ENCODE measurements around the gene SCO1. TPM values are rescaled to one million over a fixed set of nuclear protein-coding genes. Genes with fewer than 3 reads are reported as not detected.
A peak's percentile ranks its signal among the peaks of the same experiment; 100 is the strongest.

SCO1 gene
- total RNA-seq, 4 donors from 2014 or later: 19.1 to 53.5 (median 34.6) TPM

DNA sequence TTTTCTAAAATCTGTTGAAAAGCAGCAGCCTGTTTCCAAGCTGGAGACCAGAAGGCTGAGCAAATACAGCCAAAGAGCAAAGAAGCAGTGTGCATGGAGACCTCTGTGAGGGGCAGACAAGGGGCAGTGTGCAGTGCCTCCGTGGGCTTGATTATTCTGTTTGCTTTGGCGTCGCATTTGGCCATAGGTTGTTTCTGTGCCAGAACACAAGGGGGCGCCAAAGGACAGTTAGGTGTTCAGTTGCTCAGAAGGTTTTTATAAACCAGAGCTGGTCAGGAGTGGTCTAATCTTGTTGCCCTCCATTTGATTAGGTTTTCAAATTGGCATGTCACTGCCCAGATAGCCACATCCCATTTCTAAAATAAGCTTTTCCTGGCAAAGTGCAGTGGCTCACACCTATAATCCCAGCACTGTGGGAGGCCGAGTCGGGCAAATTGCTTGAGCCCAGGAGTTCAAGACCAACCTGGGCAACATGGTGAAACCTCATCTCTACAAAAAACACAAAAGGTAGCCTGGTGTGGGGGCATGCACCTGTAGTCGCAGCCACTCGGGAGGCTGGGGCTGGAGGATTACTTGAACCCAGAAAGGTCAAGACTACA is 50.8 kb downstream of the SCO1 start:
- Histone ChIP-seq H3K27ac (no peak overlapping the region), H3K36me3 (no peaks in the 10 kb centered on the region), H3K27me3 (no peaks in the 10 kb centered on the region), H3K4me1 (no peaks in the 10 kb centered on the region), H3K4me3 (no peak overlapping the region), H3K9me3 (no peaks in the 10 kb centered on the region)
- in situ Hi-C loops (cut with MboI; ENCODE audit: low pct_ligation_motif_present in 1 of 4, low pct_unique_long_range_greater_than_20kb in 1 of 4, low sequenced_read_pairs in 3 of 4) (loop anchor here in 3 of 4 donors (5.0 to 25.0 kb wide), 3 partner anchors 191 to 491 kb away; partner anchors contain the start of gene PIRT (in 3 of the 3)), intact Hi-C loops (cut with DNase I; ENCODE audit: low total_unique reads) (loop anchor here (10.0 kb wide), 1 partner anchor 58 kb away; no protein-coding TSS in a partner anchor)
- 5 to 47% methylated on average over 3 to 8 of the region's 8 CpGs for WGBS, 2 donors (ENCODE audit: low coverage in 1 of 2)
- DNase-seq: peak; percentile 69
- TF ChIP-seq EP300 (IDR thresholded peaks at IDR 0.05; ENCODE audit: low read depth): no peak
- TF ChIP-seq, protein P1, sequence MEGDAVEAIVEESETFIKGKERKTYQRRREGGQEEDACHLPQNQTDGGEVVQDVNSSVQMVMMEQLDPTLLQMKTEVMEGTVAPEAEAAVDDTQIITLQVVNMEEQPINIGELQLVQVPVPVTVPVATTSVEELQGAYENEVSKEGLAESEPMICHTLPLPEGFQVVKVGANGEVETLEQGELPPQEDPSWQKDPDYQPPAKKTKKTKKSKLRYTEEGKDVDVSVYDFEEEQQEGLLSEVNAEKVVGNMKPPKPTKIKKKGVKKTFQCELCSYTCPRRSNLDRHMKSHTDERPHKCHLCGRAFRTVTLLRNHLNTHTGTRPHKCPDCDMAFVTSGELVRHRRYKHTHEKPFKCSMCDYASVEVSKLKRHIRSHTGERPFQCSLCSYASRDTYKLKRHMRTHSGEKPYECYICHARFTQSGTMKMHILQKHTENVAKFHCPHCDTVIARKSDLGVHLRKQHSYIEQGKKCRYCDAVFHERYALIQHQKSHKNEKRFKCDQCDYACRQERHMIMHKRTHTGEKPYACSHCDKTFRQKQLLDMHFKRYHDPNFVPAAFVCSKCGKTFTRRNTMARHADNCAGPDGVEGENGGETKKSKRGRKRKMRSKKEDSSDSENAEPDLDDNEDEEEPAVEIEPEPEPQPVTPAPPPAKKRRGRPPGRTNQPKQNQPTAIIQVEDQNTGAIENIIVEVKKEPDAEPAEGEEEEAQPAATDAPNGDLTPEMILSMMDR (IDR thresholded peaks at IDR 0.05): peak; percentile 73 to 87 (median 85)

GRCh38 chr17:10640475-10640874 is 56.9 kb downstream of the SCO1 start:
- 0 to 91% methylated on average over 1 to 3 of the region's 3 CpGs for WGBS, 2 donors (ENCODE audit: low coverage in 1 of 2)
- DNase-seq: no peak
- intact Hi-C loops (cut with DNase I; ENCODE audit: low total_unique reads): loop anchor here (10.0 kb wide), 1 partner anchor 64 kb away; no protein-coding TSS in a partner anchor
- Histone ChIP-seq H3K4me3 (no peak overlapping the region), H3K27ac (no peak overlapping the region), H3K36me3 (peaks cover 0 to 8% (median 0%) of the 10 kb centered on the region in 4 donors), H3K27me3 (no peaks in the 10 kb centered on the region), H3K4me1 (no peaks in the 10 kb centered on the region), H3K9me3 (no peaks in the 10 kb centered on the region)
- TF ChIP-seq POLR2AphosphoS5 (IDR thresholded peaks at IDR 0.05) (no peak), EP300 (IDR thresholded peaks at IDR 0.05; ENCODE audit: low read depth) (no peak), POLR2A (IDR thresholded peaks at IDR 0.05) (no peak)
- TF ChIP-seq, protein P1 (IDR thresholded peaks at IDR 0.05): no peak
- in situ Hi-C loops (cut with MboI; ENCODE audit: low pct_ligation_motif_present in 1 of 4, low pct_unique_long_range_greater_than_20kb in 1 of 4, low sequenced_read_pairs in 3 of 4): loop anchor here in 3 of 4 donors (25.0 kb wide), 2 partner anchors 197 to 497 kb away; partner anchors contain the start of gene PIRT (in 2 of the 3)

- intact Hi-C loops (cut with DNase I; ENCODE audit: low total_unique reads) (no loop called here), in situ Hi-C loops (cut with MboI; ENCODE audit: low pct_ligation_motif_present in 1 of 4, low pct_unique_long_range_greater_than_20kb in 1 of 4, low sequenced_read_pairs in 3 of 4) (loop anchor here in 3 of 4 donors (25.0 kb wide), 2 partner anchors 199 to 499 kb away; partner anchors contain the start of gene PIRT (in 2 of the 3))
- DNase-seq: no peak
- Histone ChIP-seq H3K36me3 (peaks cover 0 to 8% (median 0%) of the 10 kb centered on the region in 4 donors), H3K4me1 (no peaks in the 10 kb centered on the region), H3K4me3 (no peak overlapping the region), H3K9me3 (no peaks in the 10 kb centered on the region), H3K27ac (no peak overlapping the region), H3K27me3 (no peaks in the 10 kb centered on the region)
- TF ChIP-seq, protein P1 (IDR thresholded peaks at IDR 0.05): no peak
- TF ChIP-seq POLR2A (IDR thresholded peaks at IDR 0.05): no peak
- no peak for TF ChIP-seq POLR2AphosphoS5 (IDR thresholded peaks at IDR 0.05)
- no peak for TF ChIP-seq EP300 (IDR thresholded peaks at IDR 0.05; ENCODE audit: low read depth)
- 91 to 98% methylated on average over 5 to 25 of the region's 25 CpGs for WGBS, 2 donors (ENCODE audit: low coverage in 1 of 2)
Observed at GRCh38 chr17:10638151-10638550, 59.2 kb downstream of the SCO1 start.

DNA sequence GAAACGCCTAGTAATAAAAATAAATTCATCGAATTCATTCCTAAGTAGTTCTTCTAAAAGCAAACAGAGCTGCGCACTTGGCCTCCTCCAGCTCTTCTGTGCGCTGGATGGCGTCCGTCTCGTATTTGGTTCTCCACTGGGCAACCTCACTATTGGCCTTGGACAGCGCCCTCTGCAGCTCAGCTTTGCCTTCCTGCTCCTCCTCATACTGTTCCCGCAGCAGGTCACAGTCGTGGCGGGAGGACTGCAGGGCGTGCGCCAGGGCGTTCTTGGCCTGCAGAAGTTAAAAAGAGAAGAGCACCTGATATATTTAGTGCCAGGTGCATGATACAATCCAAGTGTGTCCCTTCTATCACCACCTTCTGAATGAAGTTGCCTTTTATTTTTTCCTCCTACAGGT is 62.0 kb downstream of the SCO1 start:
- Histone ChIP-seq H3K27ac (no peak overlapping the region), H3K9me3 (no peaks in the 10 kb centered on the region), H3K36me3 (peaks cover 0 to 8% (median 0%) of the 10 kb centered on the region in 4 donors), H3K4me1 (no peaks in the 10 kb centered on the region), H3K27me3 (no peaks in the 10 kb centered on the region), H3K4me3 (no peak overlapping the region)
- in situ Hi-C loops (cut with MboI; ENCODE audit: low pct_ligation_motif_present in 1 of 4, low pct_unique_long_range_greater_than_20kb in 1 of 4, low sequenced_read_pairs in 3 of 4) (loop anchor here in 3 of 4 donors (25.0 kb wide), 2 partner anchors 202 to 502 kb away; partner anchors contain the start of gene PIRT (in 2 of the 3)), intact Hi-C loops (cut with DNase I; ENCODE audit: low total_unique reads) (no loop called here)
- 91 to 92% methylated on average over 12 to 14 of the region's 14 CpGs for WGBS, 2 donors (ENCODE audit: low coverage in 1 of 2)
- no peak for DNase-seq
- TF ChIP-seq POLR2A (IDR thresholded peaks at IDR 0.05): no peak
- no peak for TF ChIP-seq EP300 (IDR thresholded peaks at IDR 0.05; ENCODE audit: low read depth)
- TF ChIP-seq, protein P1 (IDR thresholded peaks at IDR 0.05): no peak
- TF ChIP-seq POLR2AphosphoS5 (IDR thresholded peaks at IDR 0.05): no peak

Data from transverse colon (tissue), 4 donors.